GM21529 (cell line): ENCODE measurements around the gene NT5M.

Experiments used
- ATAC-seq: cut with Tn5 transposase; IDR thresholded peaks from one replicate; pipeline ENCODE4 v1.9.1; 2021; ENCODE audit not compliant: unreplicated experiment

NT5M gene

GRCh38 chr17:17393976-17394375 lies 90.8 kb downstream of the NT5M start:
- ATAC-seq = no peak

DNA sequence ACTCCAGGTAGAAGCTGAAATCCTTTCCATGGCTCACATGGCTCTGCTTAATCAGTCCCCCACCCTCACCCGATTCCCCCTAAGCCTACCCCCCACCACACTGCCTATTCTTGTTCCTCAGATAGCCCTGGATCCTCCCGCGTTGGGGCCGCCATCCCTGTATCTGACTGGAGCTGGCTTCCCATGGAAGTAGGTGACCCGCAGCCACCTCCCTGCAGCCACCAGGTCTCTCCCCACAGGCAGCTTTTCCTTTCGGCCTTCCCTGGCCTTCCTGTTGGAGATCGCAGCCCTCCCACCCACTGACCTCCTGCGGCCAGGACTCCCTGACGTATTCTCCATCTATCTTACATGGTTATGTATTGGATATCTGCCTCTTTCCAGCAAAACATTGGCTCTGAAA lies 91.3 kb downstream of the NT5M start:
- ATAC-seq = no peak

- no peak for ATAC-seq
These were observed 92.2 kb downstream of the NT5M start for GRCh38 chr17:17395246-17395802.

GRCh38 chr17:17395885-17396284 lies 92.7 kb downstream of the NT5M start:
- no peak for ATAC-seq
